DMS79 (cell line): Measurements from ENCODE around the gene TMEM94.

ENCODE experiments used
- DNase-seq: peaks from one replicate; lab custom pipeline; 2025; lab: John Stamatoyannopoulos, UW

The TMEM94 gene

DNA sequence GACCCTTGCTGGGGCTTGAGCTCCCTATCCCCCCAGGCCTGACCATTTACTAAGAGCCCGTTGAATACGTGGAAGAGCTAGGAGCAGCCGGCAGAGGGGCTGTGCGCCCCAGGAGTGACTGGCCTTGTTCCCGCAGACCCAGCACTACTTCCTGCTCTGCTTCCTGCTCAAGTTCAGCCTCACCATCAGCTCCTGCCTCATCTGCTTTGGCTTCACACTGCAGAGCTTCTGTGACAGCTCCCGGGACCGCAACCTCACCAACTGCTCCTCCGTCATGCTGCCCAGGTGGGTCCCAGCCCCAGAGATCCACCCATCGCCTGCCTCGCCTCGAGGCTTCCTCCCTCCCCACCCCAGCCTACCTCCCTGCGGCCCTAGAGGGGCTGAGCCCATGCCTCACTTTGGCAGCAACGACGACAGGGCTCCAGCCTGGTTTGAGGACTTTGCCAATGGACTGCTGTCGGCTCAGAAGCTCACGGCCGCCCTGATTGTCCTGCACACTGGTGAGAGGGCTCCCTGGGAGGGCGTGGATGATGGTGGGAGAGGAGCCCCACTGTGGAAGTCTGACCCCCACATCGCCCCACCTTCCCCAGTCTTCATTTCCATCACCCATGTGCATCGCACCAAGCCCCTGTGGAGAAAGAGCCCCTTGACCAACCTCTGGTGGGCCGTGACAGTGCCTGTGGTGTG is 41.7 kb downstream of the TMEM94 start:
- no peak for DNase-seq

DNA sequence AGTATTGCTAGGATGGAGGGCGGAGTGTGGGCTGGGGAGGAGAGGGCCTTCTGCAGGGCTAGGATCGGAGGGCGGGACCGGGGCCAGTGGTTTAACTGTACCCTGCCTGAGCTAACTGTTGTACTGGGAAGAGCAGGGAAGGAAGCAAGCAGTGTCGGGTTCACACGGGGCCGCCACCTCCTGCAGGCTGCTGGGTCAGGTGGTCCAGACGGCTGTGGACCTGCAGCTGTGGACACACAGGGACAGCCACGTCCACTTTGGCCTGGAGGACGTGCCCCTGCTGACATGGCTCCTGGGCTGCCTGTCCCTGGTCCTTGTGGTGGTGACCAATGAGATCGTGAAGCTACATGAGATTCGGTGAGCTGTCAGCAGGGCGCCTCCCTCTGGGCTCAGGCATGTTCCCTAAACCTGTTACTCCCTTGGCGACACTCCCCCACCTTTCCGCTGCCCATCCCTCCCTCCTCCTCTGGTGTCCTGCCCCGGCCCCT is 42.3 kb downstream of the TMEM94 start:
- no peak for DNase-seq

DNA sequence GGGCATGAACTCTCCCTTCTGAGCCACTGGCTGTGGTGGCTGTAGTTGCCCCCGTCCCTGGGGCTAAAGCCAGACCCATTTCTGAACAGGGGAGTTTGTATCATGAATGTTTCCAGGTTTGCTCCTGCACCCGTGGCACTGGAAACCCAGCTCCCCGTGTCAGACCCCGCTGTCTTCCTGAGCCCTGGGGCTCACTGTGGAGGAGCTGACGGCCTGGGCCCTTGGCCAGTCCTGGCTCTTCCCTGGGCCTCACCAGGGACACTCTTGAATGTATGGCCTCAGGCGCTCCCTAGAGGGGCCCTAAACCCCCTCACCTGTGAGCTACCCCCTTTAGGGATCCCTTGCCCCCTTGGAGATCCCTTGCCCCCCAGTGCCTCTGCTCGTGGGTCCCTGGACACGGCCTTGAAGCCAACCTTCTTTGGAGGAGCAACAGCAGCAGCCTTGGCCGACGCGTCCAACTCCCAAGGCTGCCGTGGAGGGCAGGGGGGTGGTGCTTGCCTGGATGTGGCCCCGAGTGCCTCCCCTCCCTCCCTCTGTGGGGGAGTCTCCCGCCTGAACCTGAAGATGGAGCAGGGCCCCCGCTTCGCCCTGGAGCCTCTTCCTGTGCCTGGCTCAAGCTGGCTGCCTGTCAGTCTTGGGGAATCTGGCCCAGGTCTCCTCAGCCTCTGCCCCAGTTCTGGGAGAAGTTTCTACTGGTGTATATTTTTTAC is 43.0 kb downstream of the TMEM94 start:
- DNase-seq, result no peak

DNA sequence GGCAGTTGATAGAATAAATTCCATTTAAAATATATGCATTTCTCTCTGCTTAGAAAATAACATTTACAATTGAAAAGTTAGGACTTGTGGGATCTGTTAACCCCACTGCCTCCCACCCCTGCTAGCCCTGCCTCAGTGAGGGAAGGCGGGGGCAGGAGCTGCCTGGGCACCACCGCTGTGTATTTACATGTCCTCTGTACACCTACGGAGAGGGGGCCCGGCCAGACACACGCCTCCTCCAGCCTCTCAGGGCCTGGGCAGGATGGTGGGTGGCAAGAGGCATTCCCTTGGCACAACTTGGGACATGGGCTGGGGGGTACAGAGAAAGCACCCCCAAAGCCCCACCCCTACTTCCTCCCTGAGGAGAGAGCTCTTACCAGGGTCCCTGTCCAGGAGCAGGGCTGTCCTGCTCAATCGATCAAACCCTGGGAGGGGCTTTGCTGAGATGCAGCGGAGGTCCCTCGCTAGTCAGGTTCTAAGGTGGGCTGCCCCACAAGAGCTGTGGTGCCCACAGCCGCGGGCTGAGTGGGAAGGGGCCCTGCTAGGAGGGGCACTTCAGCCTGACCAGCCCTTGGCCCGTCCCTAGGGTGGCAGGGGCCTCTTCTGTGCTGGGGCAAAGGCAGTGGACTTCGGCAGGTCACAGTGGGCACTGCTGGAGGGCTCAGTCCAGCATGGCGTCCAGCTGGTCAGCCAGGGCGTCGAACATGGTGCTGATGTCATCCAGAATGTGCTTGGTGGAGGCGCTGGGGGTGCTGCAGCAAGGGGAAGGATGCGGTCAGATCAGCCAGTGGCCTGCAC is 44.2 kb downstream of the TMEM94 start:
- no peak for DNase-seq

DNA sequence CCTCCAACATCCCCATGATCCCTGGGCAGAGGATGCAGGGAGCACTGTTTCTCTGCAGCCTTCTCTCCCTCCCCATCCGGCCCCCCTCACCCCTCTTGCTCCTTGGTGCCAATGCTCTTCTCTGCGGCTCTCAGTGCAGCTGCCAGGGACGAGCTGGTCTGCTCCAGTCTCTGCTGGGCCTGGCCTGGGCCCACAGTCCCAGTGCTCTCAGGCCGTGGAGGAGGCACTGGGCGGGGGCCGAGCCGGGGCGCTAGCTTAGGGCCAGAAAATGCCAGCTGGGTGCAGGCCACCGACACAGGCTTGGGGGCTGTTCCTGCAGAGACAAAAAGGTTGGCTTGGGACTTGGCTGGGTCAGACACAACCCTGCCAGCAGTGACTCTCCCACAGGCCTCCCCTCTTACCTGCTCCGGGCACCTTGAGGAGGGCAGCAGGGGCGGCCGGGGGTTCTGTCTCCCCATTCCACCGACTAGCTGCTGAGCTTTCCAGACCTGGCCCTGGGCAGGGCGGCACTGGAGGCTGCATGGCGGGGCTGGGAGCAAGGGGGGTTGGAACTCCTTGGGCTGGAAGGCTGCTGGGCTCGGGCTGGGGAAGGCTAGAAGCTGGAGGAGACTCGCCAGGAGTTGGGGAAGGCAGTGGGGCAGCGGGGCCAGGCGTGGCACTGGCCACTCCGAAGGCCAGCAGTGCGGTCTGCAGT is 45.1 kb downstream of the TMEM94 start:
- no peak for DNase-seq

DNA sequence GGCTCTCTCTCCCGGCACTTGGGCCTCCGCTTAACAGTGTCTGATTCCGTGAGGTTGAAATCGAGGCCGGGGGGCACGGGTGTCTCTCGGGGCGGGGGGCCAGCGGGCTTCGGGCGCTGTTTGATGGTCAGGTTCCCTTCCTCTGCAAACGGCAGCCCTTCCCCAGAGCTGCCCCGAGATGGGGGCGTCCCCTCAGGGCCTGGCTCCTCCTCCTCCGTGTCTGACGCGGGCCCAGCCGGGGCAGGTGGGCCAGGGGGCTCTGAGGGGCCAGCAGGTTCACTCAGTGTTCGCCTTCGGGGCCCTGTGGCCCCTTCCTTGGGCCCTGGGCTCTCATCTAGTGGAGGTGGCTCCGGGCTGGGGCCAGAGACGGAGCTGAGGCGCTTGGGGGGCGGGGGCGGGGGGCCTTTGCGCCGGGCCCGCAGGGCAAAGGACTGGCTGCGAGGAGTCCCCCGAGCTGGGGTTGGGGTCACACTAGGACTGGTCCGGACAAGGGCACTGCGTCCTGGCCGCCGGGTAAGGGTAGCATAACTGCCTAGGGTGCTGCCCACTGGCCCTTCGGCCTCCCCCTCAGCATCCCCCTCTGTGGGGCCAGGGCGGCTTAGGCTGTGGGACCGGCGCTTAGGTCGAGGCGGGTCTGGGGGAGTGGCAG is 45.8 kb downstream of the TMEM94 start:
- no peak for DNase-seq

DNA sequence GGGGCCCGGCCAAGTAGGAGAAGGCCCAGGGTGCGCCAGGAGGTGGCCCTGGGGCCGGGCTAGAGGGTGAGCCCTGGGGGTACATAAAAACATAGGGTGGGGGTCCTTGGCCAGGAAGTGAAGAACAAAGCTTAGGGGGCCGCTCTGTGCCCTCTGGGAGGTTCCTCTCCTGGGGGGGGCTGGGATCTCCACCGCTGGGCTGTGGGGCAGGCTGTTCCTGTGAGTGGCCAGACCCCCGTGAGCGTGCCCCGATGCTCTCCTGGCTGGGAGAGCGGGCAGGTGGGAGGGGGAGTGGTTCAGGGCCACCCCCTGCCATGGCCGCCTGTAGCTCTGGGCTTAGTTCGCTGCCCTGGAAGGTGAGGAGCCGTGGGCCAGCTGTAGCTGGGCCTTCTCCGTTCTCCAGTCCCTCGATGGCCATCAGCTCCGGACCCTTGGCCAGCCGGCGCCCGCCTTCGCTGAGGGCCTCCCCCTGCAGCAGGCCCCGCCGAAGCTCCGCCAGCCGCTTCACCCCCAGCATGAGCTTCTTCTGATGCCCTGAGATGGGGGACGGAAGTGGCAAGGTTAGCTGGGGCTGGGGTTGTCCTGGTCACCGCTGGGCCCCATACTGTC is 46.4 kb downstream of the TMEM94 start:
- DNase-seq, result no peak

DNA sequence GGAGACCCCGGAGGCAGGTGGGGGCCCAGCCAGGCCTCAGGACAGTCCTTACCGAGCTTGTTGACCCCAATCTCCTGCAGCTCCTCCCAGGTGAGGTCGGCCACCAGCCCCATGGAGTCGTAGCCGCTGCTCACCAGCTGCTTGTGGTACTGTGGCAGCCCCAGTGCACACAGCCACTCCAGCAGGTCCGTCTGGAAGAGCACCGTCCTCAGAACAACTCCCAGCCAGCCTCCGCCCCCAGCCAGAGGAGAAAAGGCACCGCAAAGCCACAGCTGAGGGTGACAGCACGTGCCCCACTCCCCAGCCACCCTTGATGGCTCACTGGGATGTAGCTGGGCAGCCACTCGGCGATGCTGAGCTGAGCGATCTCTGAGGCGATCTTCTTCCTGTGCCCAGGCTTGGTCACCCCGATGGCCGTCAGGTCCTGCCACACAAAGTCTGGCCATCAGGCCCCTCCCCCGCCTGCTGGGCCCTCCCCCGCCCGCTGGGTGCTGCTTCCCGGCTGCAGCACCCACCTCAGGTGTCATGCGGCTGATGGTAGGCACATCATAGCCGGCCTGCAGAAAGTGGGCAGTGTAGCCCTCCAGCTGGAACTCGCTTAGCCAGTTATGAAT is 47.0 kb downstream of the TMEM94 start:
- no peak for DNase-seq

DNA sequence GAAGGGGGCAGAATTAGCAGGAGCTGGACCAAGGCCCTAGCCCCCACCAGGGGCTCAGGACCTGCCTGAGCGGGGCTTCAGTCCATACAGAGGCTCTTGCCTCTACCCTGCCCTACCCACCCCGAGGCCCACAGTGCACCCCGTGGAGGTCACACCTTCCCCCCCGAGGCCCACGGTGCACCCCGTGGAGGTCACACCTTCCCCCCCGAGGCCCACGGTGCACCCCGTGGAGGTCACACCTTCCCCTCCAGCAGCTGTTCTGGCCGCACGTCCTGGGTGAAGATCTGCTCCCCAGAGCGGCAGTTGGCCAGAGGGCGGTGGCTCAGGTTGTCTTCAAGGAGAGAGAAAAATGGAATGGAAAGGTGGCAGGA is 47.5 kb downstream of the TMEM94 start:
- no peak for DNase-seq

DNA sequence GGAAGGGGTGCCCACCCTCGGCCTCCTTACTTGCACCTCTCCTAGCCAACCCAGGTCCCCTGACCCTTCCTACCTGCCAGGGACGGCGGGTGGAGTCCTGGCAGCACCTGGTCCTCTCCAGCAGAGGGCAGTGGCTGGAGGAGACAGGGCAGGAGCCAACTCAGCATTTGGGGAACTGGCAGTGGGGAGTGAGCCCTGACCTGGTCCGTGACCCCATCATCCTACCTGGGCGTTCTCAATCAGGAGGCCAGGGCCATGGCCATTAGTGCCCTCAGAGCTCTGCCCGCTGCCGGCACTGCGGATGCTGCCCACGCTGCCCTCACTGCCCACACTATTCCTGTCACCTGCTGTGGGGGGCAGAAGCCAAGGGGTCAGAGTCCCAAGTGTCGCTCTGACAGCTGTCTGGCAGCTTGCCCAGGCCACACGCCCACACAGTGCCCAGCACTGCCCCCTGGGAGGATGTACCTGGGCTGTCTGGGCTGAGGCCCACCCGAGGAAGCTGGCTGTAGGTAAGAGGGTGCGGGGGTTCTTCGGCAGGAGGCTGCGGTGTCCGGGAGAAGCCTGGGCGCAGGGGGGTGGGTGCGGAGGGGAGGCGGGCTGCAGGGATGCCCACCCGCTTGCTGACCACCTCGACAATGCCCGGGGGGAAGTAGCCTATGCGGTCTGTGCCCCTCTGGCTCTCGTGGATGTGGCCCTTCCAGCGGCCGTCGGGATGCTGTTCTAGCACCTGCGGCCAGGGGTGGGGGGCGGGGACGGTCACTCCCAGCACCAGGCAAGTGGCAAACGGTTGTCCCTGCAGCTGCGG is 48.1 kb downstream of the TMEM94 start:
- no peak for DNase-seq

DNA sequence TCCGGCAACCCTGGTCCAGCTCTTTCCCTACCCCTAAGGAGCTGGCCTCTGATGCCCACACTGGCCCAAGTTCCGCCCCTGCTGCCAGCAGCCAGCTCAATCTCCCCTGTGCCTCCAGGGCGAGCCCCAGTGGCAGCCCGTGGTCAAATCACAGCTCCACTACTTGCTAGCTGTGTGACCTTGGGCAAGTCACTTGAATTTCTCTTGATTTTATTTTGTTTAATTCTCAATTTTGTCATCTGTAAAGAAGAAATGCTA is 48.6 kb downstream of the TMEM94 start:
- DNase-seq, result no peak

DNA sequence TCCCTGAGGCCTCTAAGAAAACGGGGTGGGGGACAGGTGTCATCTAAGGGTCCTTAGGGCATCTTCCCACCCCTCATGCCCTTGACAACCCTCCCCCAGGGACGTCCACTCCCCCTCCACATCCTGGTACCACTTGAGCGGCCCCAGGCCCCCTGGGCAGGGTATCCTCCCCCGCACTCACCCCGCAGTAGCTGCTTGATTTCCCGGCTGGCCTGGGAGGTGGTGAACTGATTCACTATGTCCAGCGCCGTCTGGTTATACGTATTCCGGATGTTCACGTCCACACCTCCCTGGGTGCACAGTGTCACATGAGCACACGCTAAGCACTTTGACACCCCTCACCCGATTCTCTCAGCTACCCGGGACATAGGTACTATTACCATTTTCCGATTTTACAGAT is 49.2 kb downstream of the TMEM94 start:
- no peak for DNase-seq

DNA sequence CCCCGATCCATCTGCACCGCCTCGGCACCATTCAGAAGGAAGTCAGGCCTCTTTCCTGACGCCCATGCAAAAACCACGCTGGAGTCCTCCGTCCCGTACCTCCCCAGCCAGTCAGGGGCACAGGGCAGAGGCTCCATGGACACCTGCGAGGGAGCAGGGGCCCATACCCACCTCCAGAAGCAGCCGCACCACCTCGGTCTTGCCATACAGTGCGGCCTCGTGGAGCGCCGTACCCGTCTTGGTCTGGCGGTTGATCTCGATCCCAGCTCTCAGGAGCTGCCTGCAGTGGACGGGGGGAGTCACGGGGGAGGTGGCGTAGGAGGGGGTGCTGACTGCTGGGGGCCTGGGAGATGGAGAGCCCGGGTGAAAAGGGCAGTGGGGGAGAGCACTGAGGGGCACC is 49.7 kb downstream of the TMEM94 start:
- DNase-seq, result no peak

DNA sequence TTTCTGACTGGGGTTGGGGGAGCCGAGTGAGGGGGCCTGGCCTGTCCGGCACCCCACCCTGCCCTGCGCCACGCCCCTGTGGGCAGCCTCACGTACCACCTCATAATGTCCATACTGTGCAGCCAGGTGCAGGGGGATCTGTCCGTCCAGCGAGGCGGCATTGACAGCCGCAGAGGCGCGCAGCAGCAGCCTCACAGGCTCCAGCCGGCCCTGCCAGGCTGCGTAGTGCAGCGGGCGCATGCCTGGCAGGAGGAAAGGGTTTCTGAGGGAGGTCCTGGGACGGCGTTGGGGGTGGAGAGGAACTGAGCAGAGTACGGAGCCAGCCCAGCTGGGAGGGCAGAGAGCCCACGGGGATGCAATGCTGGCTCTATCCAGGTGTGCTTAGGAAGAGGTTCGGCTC is 50.5 kb downstream of the TMEM94 start:
- DNase-seq, result no peak

DNA sequence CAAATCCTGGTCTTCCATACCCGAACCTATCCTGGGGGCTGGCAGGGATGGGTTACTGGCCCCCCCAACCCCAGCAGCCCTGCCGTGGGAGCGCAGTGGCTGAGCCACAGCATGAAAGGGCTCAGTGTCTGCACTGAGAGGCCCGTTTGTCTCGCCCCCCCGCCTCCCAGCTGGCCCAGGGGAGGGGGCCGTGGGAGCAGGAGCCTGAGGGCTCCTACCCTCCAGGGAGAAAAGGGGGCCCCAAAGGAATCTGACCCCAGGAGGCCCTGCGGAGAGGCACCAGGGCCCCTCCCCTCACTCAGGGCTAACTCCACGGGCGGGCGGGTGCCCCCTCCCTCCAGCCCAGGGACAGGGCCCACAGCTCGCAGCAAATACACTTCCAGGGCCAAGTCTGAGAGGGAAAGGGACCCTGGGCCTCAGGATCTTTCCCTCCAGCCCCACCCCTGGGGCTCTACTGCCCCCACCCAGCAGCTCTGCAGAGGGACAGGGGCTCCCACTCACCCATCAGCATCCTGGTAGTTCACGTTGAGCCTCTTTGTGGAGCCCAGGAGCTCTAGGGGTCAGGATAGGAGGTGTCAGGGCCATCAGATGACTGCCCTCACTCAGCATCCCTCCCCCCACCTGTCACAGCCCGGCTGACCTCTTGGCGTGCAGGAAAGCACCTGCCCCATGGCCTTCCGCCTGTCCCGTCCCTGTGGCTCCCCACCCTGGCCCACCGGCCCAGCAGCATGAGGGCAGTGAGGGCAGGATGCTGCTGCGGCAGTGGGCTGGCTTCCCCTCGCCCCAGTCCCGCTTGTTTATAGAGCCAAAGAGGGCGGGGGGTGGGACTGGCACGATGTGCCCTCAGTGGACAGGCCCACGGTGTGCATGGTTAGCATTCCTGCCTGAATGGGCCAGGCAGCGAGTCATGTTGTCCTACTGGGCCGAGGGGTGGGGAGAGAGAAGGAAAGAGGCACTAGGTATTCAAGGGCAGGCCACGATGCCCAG is 51.6 kb downstream of the TMEM94 start:
- DNase-seq, result no peak

DNA sequence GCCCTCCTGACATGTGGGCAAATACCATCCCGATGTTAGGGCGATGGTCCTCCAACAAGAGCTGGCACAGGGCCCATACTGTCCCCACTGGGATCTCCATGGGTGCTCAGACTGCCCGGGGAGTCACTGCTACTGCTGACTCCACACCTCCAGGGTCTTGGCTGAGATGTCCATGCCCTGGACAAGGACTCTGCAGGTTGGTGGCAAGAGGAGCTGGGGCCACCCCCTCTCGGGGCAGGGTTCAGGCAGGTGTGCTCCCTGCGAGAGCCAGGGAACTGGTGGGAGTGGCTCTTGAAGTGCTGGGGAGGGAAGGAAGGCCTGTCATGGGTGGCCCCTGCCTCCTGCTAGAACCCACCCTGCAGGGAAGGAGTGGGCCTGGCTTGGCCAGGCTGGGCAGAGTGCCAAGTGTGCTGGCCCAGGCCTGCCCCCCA is 52.5 kb downstream of the TMEM94 start:
- DNase-seq, result no peak

DNA sequence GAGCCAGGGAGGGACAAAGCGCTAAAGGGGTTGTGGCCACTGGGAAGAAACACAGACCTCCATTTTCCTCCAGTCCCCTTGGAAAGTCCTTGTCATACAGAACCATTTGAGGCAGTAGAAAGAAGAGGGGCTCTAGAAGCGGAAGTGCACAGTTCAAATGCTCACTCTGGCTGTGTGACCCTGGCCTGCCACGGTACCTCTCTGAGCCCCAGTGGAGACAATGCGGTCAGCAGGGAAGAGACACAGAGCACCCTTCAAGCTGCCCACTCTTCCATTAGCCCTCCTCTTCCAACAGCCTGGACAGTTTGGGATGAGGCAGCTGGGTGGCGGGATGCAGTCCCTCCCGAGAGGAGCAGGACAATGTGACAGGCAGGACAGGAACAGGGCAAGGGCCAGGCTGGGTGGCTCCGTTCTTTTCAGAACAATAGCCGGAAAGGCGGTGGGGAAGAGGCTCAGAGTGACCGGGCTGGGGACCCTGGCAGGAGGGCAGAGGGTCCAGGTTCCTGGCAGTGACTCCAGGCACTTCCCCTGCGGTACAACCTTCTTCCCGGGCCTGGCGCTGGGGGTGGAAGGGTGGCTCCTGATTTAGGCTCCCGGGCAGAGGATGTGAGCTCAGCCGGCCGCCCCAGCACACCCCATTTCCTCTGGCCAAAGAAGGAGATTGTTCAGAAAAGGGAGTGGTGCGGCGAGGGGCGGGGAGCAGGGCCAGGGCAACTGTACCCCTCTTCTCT is 53.3 kb downstream of the TMEM94 start:
- DNase-seq, result no peak

DNA sequence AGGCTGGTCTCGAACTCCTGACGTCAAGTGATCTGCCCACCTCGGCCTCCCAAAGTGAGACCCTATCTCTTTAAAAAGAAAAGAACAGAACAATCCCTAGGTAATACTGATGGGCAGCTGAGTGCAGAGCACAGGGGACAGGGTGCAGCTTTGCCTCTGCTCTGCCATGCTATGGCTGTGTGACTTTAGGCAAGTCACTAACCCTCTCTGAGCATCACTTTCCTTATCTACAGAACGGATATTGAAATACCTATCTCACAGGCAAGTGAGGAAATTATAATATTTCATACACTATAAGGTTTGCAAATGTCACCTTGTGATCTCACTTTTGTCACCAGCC is 54.8 kb downstream of the TMEM94 start:
- DNase-seq, result no peak
